Lower lobe of right lung (tissue), 2 donors: ENCODE results near the gene KRT75. TPM values are rescaled to one million over a fixed set of nuclear protein-coding genes. Genes with fewer than 3 reads are reported as not detected.

Experiments
- ATAC-seq, 2 donors: fragments of 200-7000 bp; cut with Tn5 transposase; one replicate each; pipeline ENCODE4 v1.9.1; 2020 to 2022; ENCODE audit warnings: mild to moderate bottlenecking in 2 of 2, moderate library complexity in 2 of 2
- DNase-seq: peaks from one replicate; pipeline ENCODE4 v3.0.0-alpha.2; 2020
- H3K27ac ChIP-seq: fragments of 200-600 bp; one replicate; pipeline ENCODE4 v1.8.0; 2022
- H3K27me3 ChIP-seq: fragments of 200-600 bp; one replicate; pipeline ENCODE4 v1.8.0; 2022; ENCODE audit warnings: low read depth
- H3K36me3 ChIP-seq: fragments of 200-600 bp; one replicate; pipeline ENCODE4 v1.8.0; 2022; ENCODE audit warnings: mild to moderate bottlenecking
- H3K4me1 ChIP-seq: fragments of 200-600 bp; one replicate; pipeline ENCODE4 v1.8.0; 2022
- H3K4me3 ChIP-seq: fragments of 200-600 bp; one replicate; pipeline ENCODE4 v1.8.0; 2022; ENCODE audit warnings: mild to moderate bottlenecking
- H3K9me3 ChIP-seq: fragments of 200-600 bp; one replicate; pipeline ENCODE4 v1.8.0; 2022
- CTCF ChIP-seq: fragments of 200-600 bp; IDR thresholded peaks from one replicate; pipeline ENCODE4 v1.8.0; 2022; ENCODE audit warnings: antibody characterized with exemption, mild to moderate bottlenecking
- intact Hi-C: fragments of 100-400 bp; cut with DNase I; formaldehyde crosslinking; loops from one replicate; pipeline ENCODE4 v1.11.0; 2022
- total RNA-seq: library from RNA; stranded (reverse); fragmentation: NEBNext Ultra II Directional; extraction: Animal tissue kit (Norgen Biotek cat#: 25700); gene quantifications from one replicate; pipeline ENCODE4 v1.2.1, GENCODE V29; 2021
- donor health status: DM: no; HTN: yes; CAD: no; lungs with severe emphysema.

The KRT75 gene
- total RNA-seq, 1 donor from 2014 or later = not detected

- no peak for DNase-seq
Observed at GRCh38 chr12:52469853-52470252, 35.7 kb upstream of the KRT75 start.

GRCh38 chr12:52464897-52465296 lies 30.7 kb upstream of the KRT75 start:
- TF ChIP-seq CTCF = no peak
- no peak for DNase-seq

More at GRCh38 chr12:52469853-52470252, 35.7 kb upstream of the KRT75 start:
- H3K9me3 ChIP-seq = no peaks in the 10 kb centered on the region
- no peak for TF ChIP-seq CTCF
- no peak overlapping the region for H3K4me3 ChIP-seq
- no peaks in the 10 kb centered on the region for H3K36me3 ChIP-seq
- no peaks in the 10 kb centered on the region for H3K4me1 ChIP-seq
- no peak for ATAC-seq
- H3K27ac ChIP-seq = no peak overlapping the region
- intact Hi-C loops = no loop called here
- H3K27me3 ChIP-seq = peaks cover 4% of the 10 kb centered on the region

GRCh38 chr12:52461693-52462092 lies 27.5 kb upstream of the KRT75 start:
- H3K9me3 ChIP-seq = no peaks in the 10 kb centered on the region
- peaks cover 4% of the 10 kb centered on the region for H3K27me3 ChIP-seq
- intact Hi-C loops = no loop called here
- H3K4me3 ChIP-seq = no peak overlapping the region
- no peak for DNase-seq
- H3K4me1 ChIP-seq = no peaks in the 10 kb centered on the region
- no peaks in the 10 kb centered on the region for H3K36me3 ChIP-seq
- TF ChIP-seq CTCF = no peak
- H3K27ac ChIP-seq = no peak overlapping the region
- no peak for ATAC-seq

More at GRCh38 chr12:52464897-52465296, 30.7 kb upstream of the KRT75 start:
- Histone ChIP-seq H3K9me3 (no peaks in the 10 kb centered on the region), H3K27ac (no peak overlapping the region), H3K36me3 (no peaks in the 10 kb centered on the region), H3K4me3 (no peak overlapping the region), H3K27me3 (peaks cover 4% of the 10 kb centered on the region), H3K4me1 (no peaks in the 10 kb centered on the region)
- no peak for ATAC-seq
- intact Hi-C loops = no loop called here

GRCh38 chr12:52458861-52459260 lies 24.7 kb upstream of the KRT75 start:
- intact Hi-C loops = no loop called here
- no peak for ATAC-seq

GRCh38 chr12:52455821-52456220 lies 21.6 kb upstream of the KRT75 start:
- no peaks in the 10 kb centered on the region for H3K27me3 ChIP-seq
- no peak for ATAC-seq
- no peak for DNase-seq
- no peaks in the 10 kb centered on the region for H3K4me1 ChIP-seq
- intact Hi-C loops = no loop called here
- no peak for TF ChIP-seq CTCF
- no peaks in the 10 kb centered on the region for H3K36me3 ChIP-seq
- H3K9me3 ChIP-seq = no peaks in the 10 kb centered on the region
- H3K4me3 ChIP-seq = no peak overlapping the region
- no peak overlapping the region for H3K27ac ChIP-seq

More at GRCh38 chr12:52458861-52459260, 24.7 kb upstream of the KRT75 start:
- H3K4me3 ChIP-seq = no peak overlapping the region
- H3K27ac ChIP-seq = no peak overlapping the region
- no peaks in the 10 kb centered on the region for H3K36me3 ChIP-seq
- H3K9me3 ChIP-seq = no peaks in the 10 kb centered on the region
- no peaks in the 10 kb centered on the region for H3K4me1 ChIP-seq
- no peak for DNase-seq
- TF ChIP-seq CTCF = no peak
- H3K27me3 ChIP-seq = no peaks in the 10 kb centered on the region
